GM21526 (cell line): ENCODE results near the gene UBE2L5.
A peak's percentile ranks its signal among the peaks of the same experiment; 100 is the strongest.

Source experiments
- ATAC-seq: cut with Tn5 transposase; IDR thresholded peaks from one replicate; pipeline ENCODE4 v1.9.1; 2021; ENCODE audit warnings: moderate library complexity; ENCODE audit not compliant: unreplicated experiment, low FRiP score

UBE2L5 gene

DNA sequence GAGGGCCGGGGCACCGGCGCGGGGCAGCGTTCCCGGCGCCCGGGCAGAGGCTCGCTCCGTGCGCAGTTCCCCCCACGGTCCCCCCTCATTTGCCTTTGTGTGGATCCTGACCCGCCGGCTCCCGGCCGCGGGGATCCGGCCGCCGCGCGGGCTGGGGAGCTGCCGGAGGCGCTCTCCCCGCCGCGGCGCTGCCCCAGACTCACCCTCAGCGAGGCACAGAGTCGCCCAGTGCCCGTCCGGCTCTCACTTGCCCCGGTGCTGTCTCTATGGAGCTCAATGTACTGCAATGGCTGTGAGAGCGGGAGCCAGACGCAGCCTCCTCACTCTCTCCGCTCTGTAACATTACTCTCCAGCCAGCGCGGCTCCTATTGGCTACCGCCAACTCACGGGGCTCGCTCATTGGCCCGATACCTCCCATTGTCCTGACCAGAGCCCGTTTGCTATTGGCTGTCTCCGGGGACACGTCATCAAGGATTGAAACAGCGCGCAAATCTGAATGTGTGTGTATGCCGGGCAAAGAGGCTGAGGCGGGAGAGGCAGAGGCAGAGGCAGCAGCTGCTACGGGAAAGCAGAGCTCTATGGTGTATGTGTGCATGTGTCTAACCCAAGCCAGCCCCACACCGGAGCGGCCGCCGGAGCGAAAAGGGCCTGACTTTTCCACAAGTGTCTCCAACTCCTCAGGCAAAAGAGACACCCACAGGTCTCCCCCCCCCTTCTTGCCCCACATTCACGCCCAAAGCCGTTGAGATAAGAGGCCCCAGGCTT is 43.5 kb downstream of the UBE2L5 start, which contains the start of gene HMGB1:
Gene HMGB1, minus strand, starts transcription at position 344 of the 765 bp plus-strand sequence. CDS start 2,256 bp downstream, outside the sequence.
- ATAC-seq: peak; percentile 86

DNA sequence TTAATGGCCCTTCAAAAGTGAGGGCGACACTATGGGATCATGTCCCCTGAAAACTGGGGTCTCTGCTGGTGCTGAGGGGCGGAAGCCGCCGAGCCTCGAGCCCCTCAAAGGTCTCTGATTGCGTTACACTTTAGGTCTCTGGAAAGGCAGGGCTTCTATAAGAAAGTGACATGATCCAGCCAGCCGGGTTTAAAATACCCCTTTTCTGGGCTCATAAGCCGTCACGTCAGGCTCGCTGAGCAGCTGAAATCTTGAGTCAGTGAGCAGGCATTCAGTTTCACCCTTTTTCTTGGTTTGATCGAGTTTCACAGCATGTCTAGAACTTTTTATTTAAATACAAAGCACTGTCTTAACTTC is 44.0 kb downstream of the UBE2L5 start:
- ATAC-seq: no peak

GRCh38 chr13:30466841-30467252 is 44.6 kb downstream of the UBE2L5 start:
- ATAC-seq: no peak

DNA sequence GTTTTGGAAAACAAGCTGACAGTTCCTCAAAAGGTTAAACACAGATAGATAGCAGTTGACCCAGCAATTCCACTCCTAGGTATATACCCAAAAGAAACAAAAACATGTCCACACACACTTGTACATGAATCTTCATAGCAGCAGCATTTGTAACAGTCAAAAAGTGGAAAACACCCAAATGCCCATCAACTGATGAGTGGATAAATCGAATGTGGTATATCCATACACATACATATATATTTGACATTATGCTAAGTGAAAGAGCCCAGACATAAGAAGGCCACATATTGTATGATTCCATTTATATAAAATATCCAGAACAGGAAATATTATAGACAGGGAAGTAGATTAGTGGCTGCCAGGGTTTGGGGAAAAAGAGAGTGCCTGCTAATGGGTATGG is 51.4 kb downstream of the UBE2L5 start:
- no peak for ATAC-seq

DNA sequence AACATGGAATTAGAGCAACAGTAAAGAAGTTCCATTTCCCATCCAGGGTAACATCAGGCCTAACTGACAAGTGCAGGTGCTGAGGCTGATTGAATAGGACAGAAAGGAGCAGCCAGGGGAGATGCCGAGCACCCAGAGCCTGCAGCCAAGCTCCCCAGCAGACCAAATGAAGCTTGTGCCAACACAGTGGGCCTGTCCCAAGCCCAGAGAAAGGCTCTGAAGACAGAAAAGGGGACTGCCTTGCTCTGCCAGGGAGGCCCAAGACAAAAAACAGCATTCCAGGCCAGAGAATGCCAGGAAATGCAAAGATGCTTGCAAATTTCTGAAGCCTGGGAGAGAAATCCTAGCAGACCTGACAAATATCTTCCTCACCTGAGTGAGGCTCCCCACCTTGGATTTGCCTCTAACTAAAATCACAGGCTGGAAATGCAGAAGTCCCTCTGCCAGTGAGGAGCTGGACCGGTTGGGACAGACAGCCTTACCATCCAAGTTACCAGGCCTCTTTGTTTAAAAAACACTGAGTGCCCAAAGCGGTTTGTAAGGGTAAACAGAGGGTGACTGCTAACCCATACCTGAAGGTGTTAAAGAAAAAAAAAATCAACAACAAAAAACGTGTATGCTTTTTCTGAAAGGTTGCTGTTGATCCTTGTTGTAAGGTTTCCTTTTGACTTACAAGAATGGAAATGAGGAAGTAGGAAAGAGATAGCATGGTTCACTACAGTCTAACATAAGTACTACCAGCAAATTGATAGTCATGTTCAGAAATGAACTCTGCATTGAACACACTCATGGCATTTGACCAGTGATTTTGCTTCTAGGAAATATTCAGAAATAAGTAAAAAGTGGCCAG is 55.3 kb downstream of the UBE2L5 start:
- ATAC-seq: peak; percentile 87
